Activated CD4-positive, CD25-positive, alpha-beta regulatory T cell treated with anti-CD3 and anti-CD28 coated beads, Interleukin-2, amount 50 U/mL, for 24 hours (primary cell): ENCODE results near the gene CD4.
"Not testable (repeated sequence)": the region's sequence is repeated elsewhere in the genome, so short reads cannot be mapped to it uniquely, and the experiment has no call there.

Source experiments
- ATAC-seq, 2 donors: fragments of 150-1000 bp; cut with Tn5 transposase; one replicate each; pipeline ENCODE4 v1.10.0; 2021; ENCODE audit warnings: mild to moderate bottlenecking in 1 of 2, moderate library complexity in 1 of 2

The CD4 gene

GRCh38 chr12:6869049-6870021, 80.0 kb downstream of the CD4 start:
- no peak for ATAC-seq

DNA sequence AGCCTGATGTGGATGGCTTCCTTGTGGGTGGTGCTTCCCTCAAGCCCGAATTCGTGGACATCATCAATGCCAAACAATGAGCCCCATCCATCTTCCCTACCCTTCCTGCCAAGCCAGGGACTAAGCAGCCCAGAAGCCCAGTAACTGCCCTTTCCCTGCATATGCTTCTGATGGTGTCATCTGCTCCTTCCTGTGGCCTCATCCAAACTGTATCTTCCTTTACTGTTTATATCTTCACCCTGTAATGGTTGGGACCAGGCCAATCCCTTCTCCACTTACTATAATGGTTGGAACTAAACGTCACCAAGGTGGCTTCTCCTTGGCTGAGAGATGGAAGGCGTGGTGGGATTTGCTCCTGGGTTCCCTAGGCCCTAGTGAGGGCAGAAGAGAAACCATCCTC, 81.0 kb downstream of the CD4 start:
- ATAC-seq: not testable (repeated sequence)
